Measurements from ENCODE around the gene TDG. TPM values are rescaled to one million over a fixed set of nuclear protein-coding genes. Genes with fewer than 3 reads are reported as not detected.

Gene TDG
- total RNA-seq, 4 donors from 2014 or later = 5.1 to 17.5 (median 9.0) TPM

DNA sequence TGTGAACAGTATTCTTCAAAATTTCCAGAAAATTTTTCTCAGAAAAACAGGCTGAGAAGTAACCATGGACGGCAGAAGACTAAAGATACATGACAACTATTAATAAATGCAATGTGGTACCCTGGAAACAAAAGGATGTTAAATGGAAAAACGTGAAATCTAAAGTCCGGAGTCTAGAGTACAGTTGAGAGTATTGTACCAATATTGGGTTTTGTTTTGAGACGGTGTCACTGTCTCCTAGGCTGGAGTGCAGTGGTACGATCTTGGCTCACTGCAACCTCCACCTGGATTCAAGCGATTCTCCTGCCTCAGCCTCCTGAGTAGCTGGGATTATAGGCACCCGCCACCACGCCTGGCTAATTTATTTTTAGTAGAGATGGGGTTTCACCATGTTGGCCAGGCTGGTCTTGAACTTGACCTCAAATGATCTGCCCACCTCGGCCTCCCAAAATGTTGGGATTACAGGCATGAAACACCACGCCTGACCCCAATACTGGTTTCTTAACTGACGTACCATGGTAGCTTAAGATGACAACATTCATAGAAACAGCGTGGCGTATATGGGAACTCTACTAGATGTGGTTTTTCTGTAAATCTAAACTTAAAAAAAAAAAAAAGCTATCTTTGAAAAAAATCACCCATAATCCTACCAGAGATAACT lies 16.8 kb upstream of the TDG start:
- DNase-seq (no peak), ATAC-seq (no peak)
- no peak overlapping the region for H3K27ac ChIP-seq
- H3K4me1 ChIP-seq = no peaks in the 10 kb centered on the region
- TF ChIP-seq, protein P1, sequence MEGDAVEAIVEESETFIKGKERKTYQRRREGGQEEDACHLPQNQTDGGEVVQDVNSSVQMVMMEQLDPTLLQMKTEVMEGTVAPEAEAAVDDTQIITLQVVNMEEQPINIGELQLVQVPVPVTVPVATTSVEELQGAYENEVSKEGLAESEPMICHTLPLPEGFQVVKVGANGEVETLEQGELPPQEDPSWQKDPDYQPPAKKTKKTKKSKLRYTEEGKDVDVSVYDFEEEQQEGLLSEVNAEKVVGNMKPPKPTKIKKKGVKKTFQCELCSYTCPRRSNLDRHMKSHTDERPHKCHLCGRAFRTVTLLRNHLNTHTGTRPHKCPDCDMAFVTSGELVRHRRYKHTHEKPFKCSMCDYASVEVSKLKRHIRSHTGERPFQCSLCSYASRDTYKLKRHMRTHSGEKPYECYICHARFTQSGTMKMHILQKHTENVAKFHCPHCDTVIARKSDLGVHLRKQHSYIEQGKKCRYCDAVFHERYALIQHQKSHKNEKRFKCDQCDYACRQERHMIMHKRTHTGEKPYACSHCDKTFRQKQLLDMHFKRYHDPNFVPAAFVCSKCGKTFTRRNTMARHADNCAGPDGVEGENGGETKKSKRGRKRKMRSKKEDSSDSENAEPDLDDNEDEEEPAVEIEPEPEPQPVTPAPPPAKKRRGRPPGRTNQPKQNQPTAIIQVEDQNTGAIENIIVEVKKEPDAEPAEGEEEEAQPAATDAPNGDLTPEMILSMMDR (IDR thresholded peaks at IDR 0.05 in 4 of 5, conservative IDR thresholded peaks at IDR 0.05 in 1 of 5) = no peak
- TF ChIP-seq POLR2A (IDR thresholded peaks at IDR 0.05) = no peak
- peaks cover 0 to 100% of the 10 kb centered on the region in 2 donors for H3K36me3 ChIP-seq
- H3K4me3 ChIP-seq = no peak overlapping the region
- no peaks in the 10 kb centered on the region for H3K9me3 ChIP-seq
- no peaks in the 10 kb centered on the region for H3K27me3 ChIP-seq
- in situ Hi-C loops (cut with MboI; ENCODE audit: low sequenced_read_pairs in 4 of 4) (loop anchor here in 2 of 4 donors (25.0 kb wide), 2 partner anchors 163 to 338 kb away; no protein-coding TSS in a partner anchor), intact Hi-C loops (cut with DNase I; ENCODE audit: low total_unique reads) (no loop called here)

DNA sequence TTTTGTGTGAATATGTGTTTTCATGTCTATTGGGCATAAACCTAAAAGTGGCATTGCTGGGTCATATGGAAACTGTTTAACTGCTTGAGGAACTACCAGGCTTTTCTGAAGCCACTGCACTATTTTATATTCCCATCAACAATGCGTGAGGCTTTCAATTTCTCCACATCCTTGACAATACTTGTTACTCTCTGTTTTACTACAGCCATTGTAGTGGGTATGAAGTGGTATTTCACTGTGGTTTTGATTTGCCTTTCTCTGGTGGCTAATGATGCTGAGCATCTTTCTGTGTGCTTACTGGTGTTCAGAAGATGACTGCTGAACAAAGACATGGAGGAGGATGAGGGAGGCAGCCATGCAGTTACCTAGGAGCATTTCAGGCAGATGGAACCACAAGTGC lies 13.2 kb upstream of the TDG start:
- in situ Hi-C loops (cut with MboI; ENCODE audit: low sequenced_read_pairs in 4 of 4) (loop anchor here in 1 of 4 donors (25.0 kb wide), 1 partner anchor 1160 kb away; the partner anchor contains the start of gene WASHC4), intact Hi-C loops (cut with DNase I; ENCODE audit: low total_unique reads) (no loop called here)
- TF ChIP-seq, protein P1 (IDR thresholded peaks at IDR 0.05 in 4 of 5, conservative IDR thresholded peaks at IDR 0.05 in 1 of 5) = no peak
- TF ChIP-seq POLR2A (IDR thresholded peaks at IDR 0.05) = no peak
- Histone ChIP-seq H3K4me3 (no peak overlapping the region), H3K4me1 (peaks cover 17 to 25% of the 10 kb centered on the region in 2 donors), H3K36me3 (peaks cover 0 to 71% of the 10 kb centered on the region in 2 donors), H3K27ac (no peak overlapping the region), H3K9me3 (no peaks in the 10 kb centered on the region), H3K27me3 (no peaks in the 10 kb centered on the region)
- DNase-seq = no peak
- ATAC-seq = no peak

DNA sequence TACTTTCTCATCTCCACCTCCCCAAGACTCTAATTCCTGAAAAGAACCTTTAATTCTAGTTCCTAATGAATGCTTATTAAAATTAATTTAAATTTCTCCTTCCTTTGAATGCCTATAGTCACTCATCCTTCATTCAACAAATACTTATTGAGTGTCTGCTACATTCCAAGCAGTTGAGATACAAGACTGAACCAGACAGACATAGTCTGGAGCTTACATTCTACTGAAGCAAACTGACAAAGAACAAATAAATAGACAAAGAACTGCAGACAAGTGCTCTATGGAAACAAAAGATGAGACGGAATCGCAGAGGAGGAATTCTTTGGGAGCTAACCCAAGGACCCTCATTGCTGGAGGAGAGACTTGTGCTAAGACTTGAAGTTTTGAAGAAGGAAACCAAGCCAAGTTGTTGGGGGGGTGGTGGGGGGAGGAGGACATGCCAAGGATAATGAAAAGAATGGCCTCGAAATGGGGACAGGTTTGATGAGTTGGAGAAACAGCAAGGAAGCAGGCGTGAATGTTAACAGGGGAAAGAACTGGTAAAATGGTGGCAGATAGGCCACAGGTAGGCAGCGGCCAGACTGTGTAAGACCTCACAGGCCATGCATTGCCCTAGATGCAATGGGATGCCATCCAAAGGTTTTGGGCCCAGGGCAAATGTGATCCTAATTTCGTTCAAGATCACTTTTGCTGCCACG lies 9.7 kb upstream of the TDG start:
- DNase-seq (no peak), ATAC-seq (no peak)
- H3K9me3 ChIP-seq = no peaks in the 10 kb centered on the region
- intact Hi-C loops (cut with DNase I; ENCODE audit: low total_unique reads) = loop anchor here (2.0 kb wide), 2 partner anchors 153 to 183 kb away; partner anchors contain the start of gene NFYB
- H3K4me1 ChIP-seq = peaks cover 22 to 25% of the 10 kb centered on the region in 2 donors
- TF ChIP-seq, protein P1 (IDR thresholded peaks at IDR 0.05 in 4 of 5, conservative IDR thresholded peaks at IDR 0.05 in 1 of 5) = no peak
- TF ChIP-seq POLR2A (IDR thresholded peaks at IDR 0.05) = no peak
- H3K4me3 ChIP-seq = peak overlapping the region; percentile 76 to 87 (median 82)
- H3K27ac ChIP-seq = peak overlapping the region; percentile 81 to 92 (median 92)
- H3K36me3 ChIP-seq = peaks cover 0 to 36% of the 10 kb centered on the region in 2 donors
- H3K27me3 ChIP-seq = no peaks in the 10 kb centered on the region
- in situ Hi-C loops (cut with MboI; ENCODE audit: low sequenced_read_pairs in 4 of 4) = loop anchor here in 1 of 4 donors (25.0 kb wide), 1 partner anchor 1156 kb away; the partner anchor contains the start of gene WASHC4

- no peaks in the 10 kb centered on the region for H3K27me3 ChIP-seq
- TF ChIP-seq, protein P1 (IDR thresholded peaks at IDR 0.05 in 4 of 5, conservative IDR thresholded peaks at IDR 0.05 in 1 of 5) = no peak
- TF ChIP-seq POLR2A (IDR thresholded peaks at IDR 0.05) = no peak
- in situ Hi-C loops (cut with MboI; ENCODE audit: low sequenced_read_pairs in 4 of 4) = loop anchor here in 1 of 4 donors (25.0 kb wide), 1 partner anchor 1156 kb away; the partner anchor contains the start of gene WASHC4
- peaks cover 0 to 30% of the 10 kb centered on the region in 2 donors for H3K36me3 ChIP-seq
- DNase-seq (peak in 1 of 2 donors; percentile 34), ATAC-seq (peak; percentile 36 to 38)
- H3K4me3 ChIP-seq = peak overlapping the region; percentile 76 to 87 (median 82)
- H3K9me3 ChIP-seq = no peaks in the 10 kb centered on the region
- H3K4me1 ChIP-seq = peaks cover 22 to 25% of the 10 kb centered on the region in 2 donors
- intact Hi-C loops (cut with DNase I; ENCODE audit: low total_unique reads) = loop anchor here (1.0 to 2.0 kb wide), 4 partner anchors 9 to 182 kb away; partner anchors contain the start of genes HSP90B1, NFYB and TDG
- peak overlapping the region; percentile 81 to 92 (median 92) for H3K27ac ChIP-seq
Measured at GRCh38 chr12:103956509-103957027, 9.1 kb upstream of the TDG start.

Measured in gastrocnemius medialis (tissue), 4 donors.